WERI-Rb-1 (cell line): ENCODE results near the gene TOM1L2.
A peak's percentile ranks its signal among the peaks of the same experiment; 100 is the strongest.

Experiments used
- DNase-seq: peaks from one replicate; pipeline ENCODE4 v3.0.0-alpha.2; 2020
- H3K27ac ChIP-seq: fragments of 250-450 bp; sonication (Bioruptor Pico); 2 replicates; pipeline ENCODE4 v1.5.1; 2020; ENCODE audit warnings: mild to moderate bottlenecking, moderate library complexity
- H3K27me3 ChIP-seq: fragments of 250-450 bp; sonication (Bioruptor Pico); 2 replicates; pipeline ENCODE4 v1.5.1; 2021; ENCODE audit warnings: mild to moderate bottlenecking, low read depth, moderate library complexity; ENCODE audit not compliant: insufficient read depth, severe bottlenecking
- H3K36me3 ChIP-seq: fragments of 250-450 bp; sonication (Bioruptor Pico); 2 replicates; pipeline ENCODE4 v1.5.1; 2020; ENCODE audit warnings: mild to moderate bottlenecking, moderate library complexity
- H3K4me3 ChIP-seq: 2 replicates; pipeline ENCODE4 v1.5.1; 2011; ENCODE audit warnings: low read depth, mild to moderate bottlenecking, control low read depth, low read length
- H3K9me3 ChIP-seq: fragments of 250-450 bp; sonication (Bioruptor Pico); 2 replicates; pipeline ENCODE4 v1.5.1; 2021; ENCODE audit warnings: mild to moderate bottlenecking, moderate library complexity; ENCODE audit not compliant: severe bottlenecking
- TF ChIP-seq, protein P1 (sequence below): IDR thresholded peaks from 2 replicates; pipeline ENCODE4 v1.5.1; 2011; ENCODE audit warnings: low read depth, mild to moderate bottlenecking, control low read depth, inconsistent platforms, low read length

Gene TOM1L2

DNA sequence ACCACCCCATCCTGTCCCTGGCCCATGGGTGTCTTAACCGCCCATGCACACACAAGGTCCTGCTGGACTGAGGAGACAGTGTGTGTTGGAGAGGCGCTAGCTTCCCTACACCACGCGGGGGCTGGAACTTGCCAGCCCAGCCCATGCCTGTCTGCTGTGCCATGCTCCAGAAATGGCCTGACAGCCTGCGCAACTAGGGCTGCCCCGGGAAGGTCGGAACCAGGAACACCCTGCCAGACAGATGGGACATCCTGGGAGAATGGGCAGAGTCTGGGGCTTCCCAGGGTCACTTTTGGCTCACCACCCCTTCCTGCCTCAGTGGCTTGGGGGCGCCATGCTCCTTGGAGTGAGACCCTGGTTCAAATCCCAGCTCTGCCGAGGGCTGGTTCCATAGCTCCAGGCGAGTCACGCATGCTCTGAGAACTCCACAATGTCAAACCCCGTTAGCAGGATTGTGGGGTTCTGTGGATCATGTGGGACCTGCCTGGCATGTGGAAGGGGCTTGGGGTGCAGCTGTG, 171.6 kb downstream of the TOM1L2 start:
- H3K4me3 ChIP-seq: no peak overlapping the region
- peaks cover 88% of the 10 kb centered on the region for H3K36me3 ChIP-seq
- no peaks in the 10 kb centered on the region for H3K27me3 ChIP-seq
- TF ChIP-seq, protein P1, sequence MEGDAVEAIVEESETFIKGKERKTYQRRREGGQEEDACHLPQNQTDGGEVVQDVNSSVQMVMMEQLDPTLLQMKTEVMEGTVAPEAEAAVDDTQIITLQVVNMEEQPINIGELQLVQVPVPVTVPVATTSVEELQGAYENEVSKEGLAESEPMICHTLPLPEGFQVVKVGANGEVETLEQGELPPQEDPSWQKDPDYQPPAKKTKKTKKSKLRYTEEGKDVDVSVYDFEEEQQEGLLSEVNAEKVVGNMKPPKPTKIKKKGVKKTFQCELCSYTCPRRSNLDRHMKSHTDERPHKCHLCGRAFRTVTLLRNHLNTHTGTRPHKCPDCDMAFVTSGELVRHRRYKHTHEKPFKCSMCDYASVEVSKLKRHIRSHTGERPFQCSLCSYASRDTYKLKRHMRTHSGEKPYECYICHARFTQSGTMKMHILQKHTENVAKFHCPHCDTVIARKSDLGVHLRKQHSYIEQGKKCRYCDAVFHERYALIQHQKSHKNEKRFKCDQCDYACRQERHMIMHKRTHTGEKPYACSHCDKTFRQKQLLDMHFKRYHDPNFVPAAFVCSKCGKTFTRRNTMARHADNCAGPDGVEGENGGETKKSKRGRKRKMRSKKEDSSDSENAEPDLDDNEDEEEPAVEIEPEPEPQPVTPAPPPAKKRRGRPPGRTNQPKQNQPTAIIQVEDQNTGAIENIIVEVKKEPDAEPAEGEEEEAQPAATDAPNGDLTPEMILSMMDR: 0 out of 2 replicates have a peak, but pooled peaks have one; percentile 15
- no peak for DNase-seq
- no peaks in the 10 kb centered on the region for H3K9me3 ChIP-seq
- no peak overlapping the region for H3K27ac ChIP-seq

- H3K27ac ChIP-seq: no peak overlapping the region
- H3K9me3 ChIP-seq: no peaks in the 10 kb centered on the region
- H3K4me3 ChIP-seq: no peak overlapping the region
- no peaks in the 10 kb centered on the region for H3K27me3 ChIP-seq
- H3K36me3 ChIP-seq: peaks cover 90% of the 10 kb centered on the region
- no peak for DNase-seq
- TF ChIP-seq, protein P1: no peak
Measured at GRCh38 chr17:17798573-17799255, 173.5 kb downstream of the TOM1L2 start.

- Histone ChIP-seq H3K27me3 (no peaks in the 10 kb centered on the region), H3K9me3 (no peaks in the 10 kb centered on the region), H3K36me3 (peaks cover 90% of the 10 kb centered on the region), H3K27ac (no peak overlapping the region), H3K4me3 (no peak overlapping the region)
- TF ChIP-seq, protein P1: no peak
- no peak for DNase-seq
Measured at GRCh38 chr17:17798010-17798556, 174.1 kb downstream of the TOM1L2 start.

GRCh38 chr17:17797119-17797809, 174.9 kb downstream of the TOM1L2 start:
- Histone ChIP-seq H3K4me3 (no peak overlapping the region), H3K27me3 (no peaks in the 10 kb centered on the region), H3K9me3 (no peaks in the 10 kb centered on the region), H3K36me3 (peaks cover 86% of the 10 kb centered on the region), H3K27ac (no peak overlapping the region)
- TF ChIP-seq, protein P1: no peak
- DNase-seq: no peak

- H3K9me3 ChIP-seq: no peaks in the 10 kb centered on the region
- H3K4me3 ChIP-seq: no peak overlapping the region
- no peak overlapping the region for H3K27ac ChIP-seq
- DNase-seq: no peak
- H3K27me3 ChIP-seq: no peaks in the 10 kb centered on the region
- H3K36me3 ChIP-seq: peaks cover 81% of the 10 kb centered on the region
- TF ChIP-seq, protein P1: no peak
Measured at GRCh38 chr17:17796787-17797061, 175.5 kb downstream of the TOM1L2 start.
